B cell (primary cell): ENCODE measurements around the gene MAN1A1. TPM values are rescaled to one million over a fixed set of nuclear protein-coding genes. Genes with fewer than 3 reads are reported as not detected.

Experiments
- ATAC-seq: fragments of 200-7000 bp; cut with Tn5 transposase; one replicate; pipeline ENCODE4 v1.10.0; 2021; ENCODE audit warnings: low read depth, mild to moderate bottlenecking, moderate number of reproducible peaks, moderate library complexity
- CTCF ChIA-PET: fragments of 350-600 bp; sonication (Branson Sonifier 250); formaldehyde crosslinking; loops from one replicate; lab custom pipeline; 2021; ENCODE audit warnings: antibody characterized with exemption, inconsistent platforms; lab: Charles Lee
- POLR2A ChIA-PET: fragments of 350-600 bp; sonication (Branson Sonifier 250); formaldehyde crosslinking; loops from one replicate; lab custom pipeline; 2021; ENCODE audit warnings: antibody characterized with exemption; lab: Charles Lee
- DNase-seq: peaks from one replicate; pipeline ENCODE4 v3.0.0; 2013
- H2AFZ ChIP-seq: 2 replicates; pipeline ENCODE4 v1.6.1; 2012; ENCODE audit warnings: mild to moderate bottlenecking, low read depth, low read length; ENCODE audit not compliant: insufficient read depth, poor library complexity, severe bottlenecking
- H3K27ac ChIP-seq, 2 donors: 1 replicate in 1 of 2; 2 replicates in 1 of 2; pipeline ENCODE4 v1.5.1; 2012 to 2013; ENCODE audit warnings: low read length in 2 of 2, mild to moderate bottlenecking in 2 of 2, moderate library complexity in 1 of 2
- H3K27me3 ChIP-seq, 4 experiments: fragments of 200-600 bp in 1 of 4; sonication (generic) in 1 of 4; replicated peaks in 1 of 4; 1 replicate in 2 of 4; 2 replicates in 2 of 4; pipeline versions ENCODE4 v1.6.1 to v1.7.0; 2013 to 2016; ENCODE audit warnings: low read length in 3 of 4, mild to moderate bottlenecking in 2 of 4, mixed read lengths in 1 of 4, moderate library complexity in 1 of 4; ENCODE audit not compliant: insufficient read depth in 4 of 4, control insufficient read depth in 3 of 4; ENCODE audit errors: control extremely low read depth in 1 of 4
- H3K36me3 ChIP-seq, 2 experiments: replicated peaks in 1 of 2; 1 replicate in 1 of 2; 2 replicates in 1 of 2; pipeline versions ENCODE4 v1.6.1 to v1.7.1; 2013; ENCODE audit warnings: low read length in 1 of 2; ENCODE audit not compliant: insufficient read depth in 2 of 2, control insufficient read depth in 1 of 2; ENCODE audit errors: control extremely low read depth in 1 of 2, extremely low read depth in 1 of 2
- H3K4me1 ChIP-seq, 2 donors: fragments of 200-600 bp in 1 of 2; sonication (generic) in 1 of 2; 1 replicate in 1 of 2; 2 replicates in 1 of 2; pipeline versions ENCODE4 v1.5.1 to v1.6.1; 2013 to 2017; ENCODE audit warnings: low read length in 2 of 2; ENCODE audit not compliant: control insufficient read depth in 2 of 2, insufficient read depth in 2 of 2
- H3K4me2 ChIP-seq: replicated peaks from 2 replicates; pipeline ENCODE3; 2012; ENCODE audit warnings: mild to moderate bottlenecking, low read depth, low read length; ENCODE audit not compliant: poor library complexity, severe bottlenecking
- H3K4me3 ChIP-seq, 5 experiments: fragments of 200-600 bp in 1 of 5; sonication (generic) in 1 of 5; 1 replicate in 3 of 5; 2 replicates in 2 of 5; pipeline versions ENCODE4 v1.5.1 to v1.7.0; 2011 to 2016; ENCODE audit warnings: low read length in 4 of 5, mild to moderate bottlenecking in 4 of 5, low read depth in 2 of 5, control low read depth in 1 of 5, moderate library complexity in 1 of 5; ENCODE audit not compliant: insufficient read depth in 1 of 5; ENCODE audit errors: control extremely low read depth in 1 of 5, extremely low read depth in 1 of 5
- H3K79me2 ChIP-seq: fragments of 200-600 bp; sonication (generic); one replicate; pipeline ENCODE4 v1.6.0; 2016; ENCODE audit warnings: low read length; ENCODE audit not compliant: control insufficient read depth, insufficient read depth
- H3K9ac ChIP-seq: fragments of 200-600 bp; sonication (generic); 2 replicates; pipeline ENCODE4 v1.6.1; 2017; ENCODE audit warnings: mild to moderate bottlenecking, low read length, moderate library complexity
- H3K9me3 ChIP-seq, 3 donors: one replicate each; pipeline versions ENCODE4 v1.6.1 to v1.7.1; 2013; ENCODE audit warnings: low read length in 2 of 3; ENCODE audit not compliant: control insufficient read depth in 2 of 3, insufficient read depth in 1 of 3; ENCODE audit errors: control extremely low read depth in 1 of 3
- H4K20me1 ChIP-seq: 2 replicates; pipeline ENCODE4 v1.6.0; 2012; ENCODE audit warnings: mild to moderate bottlenecking, low read length; ENCODE audit not compliant: insufficient read depth, control insufficient read depth, poor library complexity, severe bottlenecking
- H3K27ac Mint-ChIP-seq: one replicate; pipeline ENCODE4 v1.8.0; 2021; ENCODE audit warnings: mixed read lengths
- H3K27me3 Mint-ChIP-seq: one replicate; pipeline ENCODE4 v1.8.0; 2021; ENCODE audit warnings: mixed read lengths
- H3K4me1 Mint-ChIP-seq: one replicate; pipeline ENCODE4 v1.8.0; 2021; ENCODE audit warnings: mixed read lengths
- H3K4me3 Mint-ChIP-seq: one replicate; pipeline ENCODE4 v1.8.0; 2021; ENCODE audit warnings: mixed read lengths
- H3K9me3 Mint-ChIP-seq: one replicate; pipeline ENCODE4 v1.8.0; 2022; ENCODE audit warnings: mixed read lengths; ENCODE audit not compliant: insufficient read depth
- EZH2 ChIP-seq: IDR thresholded peaks from 2 replicates; pipeline ENCODE4 v1.6.1; 2012; ENCODE audit warnings: borderline replicate concordance, low read depth, mild to moderate bottlenecking, moderate library complexity, low read length; ENCODE audit not compliant: insufficient read depth, poor library complexity, severe bottlenecking
- WGBS: methylation state at CpG from one replicate; pipeline ENCODE4 v1.1.5; 2013; ENCODE audit warnings: missing lambda C conversion rate; ENCODE audit not compliant: insufficient coverage; 5-methylcytosine and 5-hydroxymethylcytosine counted together
- intact Hi-C: fragments of 100-400 bp; cut with micrococcal nuclease; formaldehyde crosslinking; loops from one replicate; pipeline ENCODE4 v1.10.0; 2022
- polyA plus RNA-seq: library from polyadenylated mRNA; depleted of rRNA; stranded (reverse); fragments of >200 nt; gene quantifications from 2 replicates; pipeline ENCODE4 v1.2.3, GENCODE V29; 2012
- total RNA-seq, 2 donors: library from RNA; stranded (reverse); fragments of 120-200 nt in 1 of 2; gene quantifications; 1 replicate in 1 of 2; 2 replicates in 1 of 2; pipeline versions ENCODE4 v1.2.3 to v1.2.4, GENCODE V29; 2013 to 2022
- TF ChIP-seq, protein P1 (sequence below): fragments of 200-600 bp; IDR thresholded peaks from one replicate; pipeline ENCODE4 v1.8.0; 2022; ENCODE audit warnings: antibody characterized with exemption, mild to moderate bottlenecking

Gene MAN1A1
- total and polyA plus RNA-seq, 2 donors (not counting 1 experiment from before 2014, with no cell fraction given), result 5.1 to 31.7 TPM

DNA sequence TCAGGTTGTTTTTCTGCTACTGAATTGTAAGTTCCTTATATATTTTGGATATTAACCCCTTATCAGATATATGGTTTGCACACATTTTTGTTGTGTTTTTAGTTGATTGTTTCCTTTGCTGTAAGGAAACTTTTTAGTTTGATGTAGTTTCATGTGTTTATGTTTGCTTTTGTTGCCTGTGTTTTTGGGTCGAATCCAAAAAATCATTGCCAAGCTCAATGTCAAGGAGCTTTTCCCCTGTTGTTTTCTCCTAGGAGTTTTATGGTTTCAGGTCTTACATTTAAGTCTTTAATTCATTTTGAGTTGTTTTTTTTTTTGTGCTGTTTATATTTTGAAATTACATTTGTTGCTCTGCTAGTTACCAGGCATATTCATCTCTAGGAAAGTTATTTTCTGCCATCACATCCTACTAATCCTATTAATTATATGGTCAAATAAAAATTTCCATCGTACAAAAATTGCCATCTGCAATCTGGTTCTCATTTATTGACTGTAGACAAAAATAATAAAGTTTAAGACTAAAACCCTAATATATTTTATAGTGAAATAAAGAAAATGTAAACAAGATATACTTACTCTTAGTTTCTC, 167.3 kb downstream of the MAN1A1 start:
- Histone ChIP-seq H3K9me3 (no peaks in the 10 kb centered on the region), H3K4me1 (no peaks in the 10 kb centered on the region), H3K9ac (no peak overlapping the region), H3K27ac (no peak overlapping the region), H3K36me3 (peaks cover 0 to 13% of the 10 kb centered on the region in 2 experiments), H2AFZ (no peak overlapping the region), H4K20me1 (no peaks in the 10 kb centered on the region), H3K4me3 (no peak overlapping the region), H3K27me3 (no peaks in the 10 kb centered on the region), H3K79me2 (no peaks in the 10 kb centered on the region), H3K4me2 (no peak overlapping the region)
- Mint-ChIP-seq H3K4me3 (no peak overlapping the region), H3K27ac (no peak overlapping the region), H3K4me1 (no peaks in the 10 kb centered on the region), H3K27me3 (no peaks in the 10 kb centered on the region), H3K9me3 (no peaks in the 10 kb centered on the region)
- ChIA-PET POLR2A (no interaction called here), CTCF (no interaction called here)
- 100% methylated on average over 1 of the region's 2 CpGs for WGBS
- no peak for TF ChIP-seq EZH2
- TF ChIP-seq, protein P1, sequence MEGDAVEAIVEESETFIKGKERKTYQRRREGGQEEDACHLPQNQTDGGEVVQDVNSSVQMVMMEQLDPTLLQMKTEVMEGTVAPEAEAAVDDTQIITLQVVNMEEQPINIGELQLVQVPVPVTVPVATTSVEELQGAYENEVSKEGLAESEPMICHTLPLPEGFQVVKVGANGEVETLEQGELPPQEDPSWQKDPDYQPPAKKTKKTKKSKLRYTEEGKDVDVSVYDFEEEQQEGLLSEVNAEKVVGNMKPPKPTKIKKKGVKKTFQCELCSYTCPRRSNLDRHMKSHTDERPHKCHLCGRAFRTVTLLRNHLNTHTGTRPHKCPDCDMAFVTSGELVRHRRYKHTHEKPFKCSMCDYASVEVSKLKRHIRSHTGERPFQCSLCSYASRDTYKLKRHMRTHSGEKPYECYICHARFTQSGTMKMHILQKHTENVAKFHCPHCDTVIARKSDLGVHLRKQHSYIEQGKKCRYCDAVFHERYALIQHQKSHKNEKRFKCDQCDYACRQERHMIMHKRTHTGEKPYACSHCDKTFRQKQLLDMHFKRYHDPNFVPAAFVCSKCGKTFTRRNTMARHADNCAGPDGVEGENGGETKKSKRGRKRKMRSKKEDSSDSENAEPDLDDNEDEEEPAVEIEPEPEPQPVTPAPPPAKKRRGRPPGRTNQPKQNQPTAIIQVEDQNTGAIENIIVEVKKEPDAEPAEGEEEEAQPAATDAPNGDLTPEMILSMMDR, result no peak
- DNase-seq, result no peak
- intact Hi-C loops, result no loop called here
- no peak for ATAC-seq

DNA sequence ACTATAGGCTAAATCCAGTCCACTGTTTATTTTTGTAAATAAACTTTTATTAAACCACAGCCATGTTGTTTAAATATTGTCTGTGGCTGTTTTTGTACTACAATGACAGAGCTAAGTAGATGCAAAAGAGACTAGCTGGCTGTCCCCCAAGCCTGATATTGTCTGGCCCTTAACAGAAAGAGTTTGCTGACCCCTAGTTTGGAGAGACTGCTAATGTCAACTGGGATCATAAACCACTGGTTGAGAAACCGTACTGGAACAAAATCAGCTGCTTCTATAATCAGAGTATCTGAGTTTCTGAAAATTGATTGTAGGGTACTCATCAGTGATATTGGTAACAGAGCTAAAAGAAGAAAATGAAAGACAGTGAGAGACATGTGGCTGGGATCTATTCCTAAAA, 168.5 kb downstream of the MAN1A1 start:
- no peaks in the 10 kb centered on the region for H3K27me3 Mint-ChIP-seq
- no peaks in the 10 kb centered on the region for H3K4me1 Mint-ChIP-seq
- H3K4me3 ChIP-seq, result no peak overlapping the region
- H4K20me1 ChIP-seq, result no peaks in the 10 kb centered on the region
- ChIA-PET POLR2A (no interaction called here), CTCF (no interaction called here)
- H3K27ac Mint-ChIP-seq, result no peak overlapping the region
- no peak overlapping the region for H3K9ac ChIP-seq
- no peaks in the 10 kb centered on the region for H3K9me3 Mint-ChIP-seq
- no peak overlapping the region for H3K4me3 Mint-ChIP-seq
- H3K79me2 ChIP-seq, result no peaks in the 10 kb centered on the region
- no peaks in the 10 kb centered on the region for H3K4me1 ChIP-seq
- TF ChIP-seq EZH2, result no peak
- H3K9me3 ChIP-seq, result no peaks in the 10 kb centered on the region
- intact Hi-C loops, result no loop called here
- no peaks in the 10 kb centered on the region for H3K27me3 ChIP-seq
- no peak for ATAC-seq
- peaks cover 0 to 9% of the 10 kb centered on the region in 2 experiments for H3K36me3 ChIP-seq
- no peak overlapping the region for H3K27ac ChIP-seq
- no peak overlapping the region for H3K4me2 ChIP-seq
- no peak for DNase-seq
- WGBS, result 100% methylated on average over 1 of the region's 1 CpG
- H2AFZ ChIP-seq, result no peak overlapping the region
